ENCODE measurements around the gene ABCA12.

DNA sequence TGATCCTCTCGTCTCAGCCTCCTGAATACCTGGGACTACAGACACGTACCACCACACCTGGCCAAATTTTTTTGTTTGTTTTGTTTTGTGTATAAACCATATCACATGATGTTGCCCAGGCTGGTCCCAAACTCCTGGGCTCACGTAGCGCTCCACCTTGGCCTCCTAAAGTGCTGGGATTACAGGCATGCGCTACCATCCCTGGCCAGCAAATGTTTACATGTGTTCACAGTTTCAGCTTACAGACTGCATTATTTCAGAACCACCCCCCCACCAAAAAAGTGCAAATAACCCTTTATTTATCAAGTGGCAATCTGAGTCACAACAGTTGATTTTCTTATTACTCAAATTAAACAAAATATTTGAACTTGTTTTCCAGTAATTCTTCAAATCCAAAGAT is 54.3 kb downstream of the ABCA12 start:
- TF ChIP-seq POLR2A (IDR thresholded peaks at IDR 0.05; ENCODE audit: control extremely low read depth in 1 of 2, low read depth in 2 of 2, low read length in 2 of 2) (no peak), RAD21 (IDR thresholded peaks at IDR 0.05 in 1 of 2, conservative IDR thresholded peaks at IDR 0.05 in 1 of 2; ENCODE audit: low read depth in 2 of 2, low read length in 2 of 2) (no peak), EZH2 (IDR thresholded peaks at IDR 0.05; ENCODE audit: low read depth, low read length, severe bottlenecking) (no peak), PHF8 (conservative IDR thresholded peaks at IDR 0.05; ENCODE audit: low read depth, low read length) (no peak)
- TF ChIP-seq, protein P1, sequence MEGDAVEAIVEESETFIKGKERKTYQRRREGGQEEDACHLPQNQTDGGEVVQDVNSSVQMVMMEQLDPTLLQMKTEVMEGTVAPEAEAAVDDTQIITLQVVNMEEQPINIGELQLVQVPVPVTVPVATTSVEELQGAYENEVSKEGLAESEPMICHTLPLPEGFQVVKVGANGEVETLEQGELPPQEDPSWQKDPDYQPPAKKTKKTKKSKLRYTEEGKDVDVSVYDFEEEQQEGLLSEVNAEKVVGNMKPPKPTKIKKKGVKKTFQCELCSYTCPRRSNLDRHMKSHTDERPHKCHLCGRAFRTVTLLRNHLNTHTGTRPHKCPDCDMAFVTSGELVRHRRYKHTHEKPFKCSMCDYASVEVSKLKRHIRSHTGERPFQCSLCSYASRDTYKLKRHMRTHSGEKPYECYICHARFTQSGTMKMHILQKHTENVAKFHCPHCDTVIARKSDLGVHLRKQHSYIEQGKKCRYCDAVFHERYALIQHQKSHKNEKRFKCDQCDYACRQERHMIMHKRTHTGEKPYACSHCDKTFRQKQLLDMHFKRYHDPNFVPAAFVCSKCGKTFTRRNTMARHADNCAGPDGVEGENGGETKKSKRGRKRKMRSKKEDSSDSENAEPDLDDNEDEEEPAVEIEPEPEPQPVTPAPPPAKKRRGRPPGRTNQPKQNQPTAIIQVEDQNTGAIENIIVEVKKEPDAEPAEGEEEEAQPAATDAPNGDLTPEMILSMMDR (IDR thresholded peaks at IDR 0.05; ENCODE audit: control extremely low read depth in 1 of 3, insufficient read depth in 1 of 3, low read depth in 1 of 3, low read length in 3 of 3), result no peak
